HG03354 (cell line): ENCODE data around the gene AMH.

Experiments used
- ATAC-seq: cut with Tn5 transposase; IDR thresholded peaks from one replicate; pipeline ENCODE4 v1.9.1; 2021; ENCODE audit warnings: mild to moderate bottlenecking; ENCODE audit not compliant: unreplicated experiment, poor library complexity, severe bottlenecking

Gene AMH

DNA sequence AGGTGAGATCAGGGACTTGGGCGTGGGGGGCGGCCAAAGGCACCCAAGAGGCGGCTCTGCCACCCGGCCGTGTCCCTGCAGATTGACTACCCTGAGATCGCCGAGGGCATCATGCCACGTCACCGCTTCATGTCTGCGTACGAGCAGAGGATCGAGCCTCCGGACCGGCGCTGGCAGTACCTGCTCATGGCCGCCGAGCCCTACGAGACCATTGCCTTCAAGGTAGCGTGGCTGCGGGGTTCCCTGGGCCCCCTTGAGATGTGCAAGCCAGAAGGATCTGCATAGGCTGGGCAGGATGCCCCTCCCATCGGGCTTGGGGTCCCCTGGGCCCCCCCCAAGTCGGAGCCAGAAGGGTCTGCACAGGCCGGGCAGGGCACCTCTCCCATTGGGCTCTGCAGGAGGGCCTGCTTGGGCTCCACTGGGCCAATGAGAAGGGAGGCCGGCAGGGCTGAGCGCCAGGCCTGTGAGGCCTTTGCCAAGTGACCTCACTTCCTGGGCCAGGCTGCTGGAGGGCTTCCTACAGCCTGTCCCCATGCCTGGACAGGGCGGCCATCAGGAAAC is 2.2 kb upstream of the AMH start:
- no peak for ATAC-seq

DNA sequence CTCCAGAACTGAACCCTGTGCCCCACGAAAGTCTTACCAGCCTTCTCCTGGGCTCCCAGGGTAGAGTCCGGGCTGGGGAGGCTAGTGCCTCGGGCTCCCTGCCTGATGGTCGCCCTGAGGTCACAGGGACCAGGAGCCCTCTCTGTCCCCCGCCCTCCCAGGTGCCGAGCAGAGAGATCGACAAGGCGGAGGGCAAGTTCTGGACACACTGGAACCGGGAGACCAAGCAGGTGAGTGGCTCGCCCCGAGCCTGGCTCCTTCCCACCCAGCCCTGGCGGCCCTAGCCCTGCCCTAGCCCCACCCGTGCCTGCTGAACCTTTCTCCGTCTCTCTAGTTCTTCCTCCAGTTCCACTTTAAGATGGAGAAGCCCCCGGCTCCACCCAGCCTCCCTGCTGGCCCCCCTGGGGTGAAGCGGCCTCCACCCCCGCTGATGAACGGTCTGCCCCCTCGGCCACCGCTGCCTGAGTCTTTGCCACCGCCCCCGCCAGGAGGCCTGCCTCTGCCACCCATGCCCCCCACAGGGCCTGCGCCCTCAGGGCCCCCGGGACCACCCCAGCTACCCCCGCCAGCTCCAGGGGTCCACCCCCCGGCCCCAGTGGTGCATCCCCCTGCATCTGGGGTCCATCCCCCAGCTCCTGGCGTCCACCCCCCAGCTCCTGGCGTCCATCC is 1.6 kb upstream of the AMH start:
- no peak for ATAC-seq

DNA sequence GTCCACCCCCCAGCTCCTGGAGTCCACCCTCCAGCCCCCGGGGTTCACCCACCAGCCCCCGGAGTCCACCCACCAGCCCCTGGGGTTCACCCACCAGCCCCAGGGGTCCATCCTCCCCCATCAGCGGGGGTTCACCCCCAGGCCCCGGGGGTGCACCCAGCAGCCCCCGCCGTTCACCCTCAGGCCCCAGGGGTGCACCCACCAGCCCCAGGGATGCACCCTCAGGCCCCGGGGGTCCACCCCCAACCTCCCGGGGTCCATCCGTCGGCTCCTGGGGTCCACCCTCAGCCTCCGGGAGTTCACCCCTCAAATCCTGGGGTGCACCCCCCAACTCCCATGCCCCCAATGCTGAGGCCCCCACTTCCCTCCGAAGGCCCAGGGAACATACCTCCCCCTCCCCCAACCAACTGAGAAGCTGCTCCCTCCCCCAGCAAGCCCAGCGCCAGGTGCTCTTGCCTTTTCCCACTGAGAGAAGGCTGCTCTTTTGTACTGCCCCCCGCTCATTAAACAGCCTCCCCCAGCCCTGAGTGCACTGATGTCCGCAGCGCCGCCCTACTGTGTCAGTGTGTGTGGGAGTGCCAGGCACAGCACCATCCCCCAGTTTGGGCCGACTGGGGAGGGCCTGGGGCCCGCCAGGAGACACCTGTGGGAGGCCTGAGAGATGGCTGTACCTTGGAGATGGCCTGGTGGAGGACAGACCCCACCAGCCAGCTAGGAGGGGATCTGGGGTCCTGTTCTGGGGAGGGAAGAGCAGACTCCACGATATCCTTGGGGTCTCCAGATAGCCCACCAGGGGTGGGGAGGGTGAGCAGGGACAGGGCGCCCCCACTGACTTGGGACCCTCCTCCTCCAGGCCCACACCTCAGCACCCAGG is 750 bp upstream of the AMH start:
- no peak for ATAC-seq

DNA sequence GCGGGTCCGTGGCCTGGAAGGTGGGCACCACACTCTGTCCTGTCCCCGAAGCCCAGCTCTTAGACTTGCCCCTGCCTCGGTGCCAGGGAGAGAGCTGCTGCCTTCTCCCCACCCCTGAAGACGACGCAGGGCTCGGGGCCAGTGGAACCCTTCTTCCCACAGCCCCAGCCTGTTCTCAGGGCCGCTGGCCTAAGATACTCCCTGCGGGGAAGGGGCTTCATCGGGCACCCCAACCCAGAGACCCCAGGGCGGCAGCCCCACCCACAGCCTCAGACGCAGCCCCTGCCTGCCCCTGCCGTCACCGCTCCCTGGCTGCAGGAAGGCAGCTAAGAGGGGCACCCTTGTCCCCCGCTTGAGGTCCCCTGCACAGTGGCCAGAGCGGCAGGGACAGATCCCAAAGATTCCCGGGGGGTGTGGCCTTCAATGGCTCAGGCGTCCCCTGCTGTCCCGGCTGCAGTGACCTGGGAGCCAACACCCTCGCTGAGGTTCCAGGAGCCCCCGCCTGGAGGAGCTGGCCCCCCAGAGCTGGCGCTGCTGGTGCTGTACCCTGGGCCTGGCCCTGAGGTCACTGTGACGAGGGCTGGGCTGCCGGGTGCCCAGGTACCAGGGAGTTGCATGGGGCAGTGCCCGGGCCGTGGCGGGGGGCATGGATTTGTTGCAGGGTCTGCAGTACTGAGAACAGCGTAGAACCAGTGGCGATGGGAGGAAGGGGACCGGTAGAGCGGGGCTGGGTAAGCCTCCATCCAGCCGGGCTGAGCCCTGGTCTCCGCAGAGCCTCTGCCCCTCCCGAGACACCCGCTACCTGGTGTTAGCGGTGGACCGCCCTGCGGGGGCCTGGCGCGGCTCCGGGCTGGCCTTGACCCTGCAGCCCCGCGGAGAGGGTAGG is 1.0 kb downstream of the AMH start:
- no peak for ATAC-seq

DNA sequence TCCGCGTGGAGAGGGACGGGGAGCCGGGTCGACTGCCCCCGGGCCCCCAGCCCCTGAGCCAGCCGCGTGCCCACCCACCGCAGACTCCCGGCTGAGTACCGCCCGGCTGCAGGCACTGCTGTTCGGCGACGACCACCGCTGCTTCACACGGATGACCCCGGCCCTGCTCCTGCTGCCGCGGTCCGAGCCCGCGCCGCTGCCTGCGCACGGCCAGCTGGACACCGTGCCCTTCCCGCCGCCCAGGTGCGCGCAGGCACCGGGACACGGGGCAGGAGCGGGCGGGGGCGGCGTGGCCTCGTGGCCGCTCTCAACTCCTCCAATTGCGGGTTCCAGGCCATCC is 1.6 kb downstream of the AMH start:
- no peak for ATAC-seq

DNA sequence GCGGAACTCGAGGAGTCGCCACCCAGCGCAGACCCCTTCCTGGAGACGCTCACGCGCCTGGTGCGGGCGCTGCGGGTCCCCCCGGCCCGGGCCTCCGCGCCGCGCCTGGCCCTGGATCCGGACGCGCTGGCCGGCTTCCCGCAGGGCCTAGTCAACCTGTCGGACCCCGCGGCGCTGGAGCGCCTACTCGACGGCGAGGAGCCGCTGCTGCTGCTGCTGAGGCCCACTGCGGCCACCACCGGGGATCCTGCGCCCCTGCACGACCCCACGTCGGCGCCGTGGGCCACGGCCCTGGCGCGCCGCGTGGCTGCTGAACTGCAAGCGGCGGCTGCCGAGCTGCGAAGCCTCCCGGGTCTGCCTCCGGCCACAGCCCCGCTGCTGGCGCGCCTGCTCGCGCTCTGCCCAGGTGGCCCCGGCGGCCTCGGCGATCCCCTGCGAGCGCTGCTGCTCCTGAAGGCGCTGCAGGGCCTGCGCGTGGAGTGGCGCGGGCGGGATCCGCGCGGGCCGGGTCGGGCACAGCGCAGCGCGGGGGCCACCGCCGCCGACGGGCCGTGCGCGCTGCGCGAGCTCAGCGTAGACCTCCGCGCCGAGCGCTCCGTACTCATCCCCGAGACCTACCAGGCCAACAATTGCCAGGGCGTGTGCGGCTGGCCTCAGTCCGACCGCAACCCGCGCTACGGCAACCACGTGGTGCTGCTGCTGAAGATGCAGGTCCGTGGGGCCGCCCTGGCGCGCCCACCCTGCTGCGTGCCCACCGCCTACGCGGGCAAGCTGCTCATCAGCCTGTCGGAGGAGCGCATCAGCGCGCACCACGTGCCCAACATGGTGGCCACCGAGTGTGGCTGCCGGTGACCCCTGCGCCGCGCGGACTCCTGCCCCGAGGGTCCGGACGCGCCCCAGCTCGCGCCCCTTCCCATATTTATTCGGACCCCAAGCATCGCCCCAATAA is 2.3 kb downstream of the AMH start:
- no peak for ATAC-seq

DNA sequence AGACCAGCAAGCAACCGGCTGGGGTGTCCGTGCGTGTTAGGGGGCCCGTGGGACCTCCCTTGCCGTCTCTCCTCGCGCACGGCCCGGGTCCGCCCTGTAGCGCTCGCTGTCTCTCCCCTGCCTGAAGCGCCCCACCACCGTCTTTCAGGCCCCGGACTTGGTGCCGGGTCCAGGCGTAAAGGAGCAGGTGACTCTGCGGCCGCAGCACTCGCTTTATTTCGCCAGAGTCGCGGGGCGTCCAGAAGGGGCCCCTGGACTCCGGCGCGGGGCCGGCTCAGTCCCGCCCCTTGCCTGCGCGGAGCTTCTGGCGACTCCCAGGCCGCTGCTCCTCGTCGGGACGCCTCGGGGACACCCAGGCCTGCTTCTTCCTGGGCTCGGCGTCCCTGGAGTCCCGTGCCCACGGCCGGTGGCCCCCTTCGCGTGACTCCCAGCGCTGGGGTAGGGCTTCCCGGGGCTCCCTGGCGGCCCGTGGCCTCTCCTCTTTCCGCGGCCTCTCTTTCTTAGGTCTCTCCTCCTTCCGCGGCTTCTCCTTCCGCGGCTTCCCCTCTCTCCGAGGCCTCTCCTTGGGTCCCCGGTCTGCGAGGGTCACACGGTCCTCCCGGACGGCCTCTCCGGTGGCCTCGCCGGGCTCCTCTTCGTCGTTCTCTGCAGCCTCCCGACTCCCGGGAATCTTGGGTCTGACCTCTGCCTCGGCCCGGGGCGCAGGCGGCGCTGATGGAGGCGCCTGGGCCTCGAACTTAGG is 3.1 kb downstream of the AMH start:
- no peak for ATAC-seq

DNA sequence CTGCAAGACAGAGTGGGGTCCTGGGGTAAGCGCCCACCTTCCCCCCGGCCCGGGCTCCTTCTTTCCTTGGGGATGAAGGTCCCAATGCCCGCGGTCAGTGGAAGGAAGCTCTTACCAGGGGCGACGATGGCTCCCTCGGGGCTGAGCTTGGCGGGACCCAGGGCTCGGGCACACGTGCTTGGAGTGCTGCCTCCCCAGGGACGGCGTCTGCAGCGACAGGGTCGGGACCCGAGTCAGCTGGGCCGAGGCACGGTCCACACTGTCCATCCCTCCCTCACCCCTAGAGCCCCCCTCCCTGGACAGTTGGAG is 3.6 kb downstream of the AMH start:
- no peak for ATAC-seq

DNA sequence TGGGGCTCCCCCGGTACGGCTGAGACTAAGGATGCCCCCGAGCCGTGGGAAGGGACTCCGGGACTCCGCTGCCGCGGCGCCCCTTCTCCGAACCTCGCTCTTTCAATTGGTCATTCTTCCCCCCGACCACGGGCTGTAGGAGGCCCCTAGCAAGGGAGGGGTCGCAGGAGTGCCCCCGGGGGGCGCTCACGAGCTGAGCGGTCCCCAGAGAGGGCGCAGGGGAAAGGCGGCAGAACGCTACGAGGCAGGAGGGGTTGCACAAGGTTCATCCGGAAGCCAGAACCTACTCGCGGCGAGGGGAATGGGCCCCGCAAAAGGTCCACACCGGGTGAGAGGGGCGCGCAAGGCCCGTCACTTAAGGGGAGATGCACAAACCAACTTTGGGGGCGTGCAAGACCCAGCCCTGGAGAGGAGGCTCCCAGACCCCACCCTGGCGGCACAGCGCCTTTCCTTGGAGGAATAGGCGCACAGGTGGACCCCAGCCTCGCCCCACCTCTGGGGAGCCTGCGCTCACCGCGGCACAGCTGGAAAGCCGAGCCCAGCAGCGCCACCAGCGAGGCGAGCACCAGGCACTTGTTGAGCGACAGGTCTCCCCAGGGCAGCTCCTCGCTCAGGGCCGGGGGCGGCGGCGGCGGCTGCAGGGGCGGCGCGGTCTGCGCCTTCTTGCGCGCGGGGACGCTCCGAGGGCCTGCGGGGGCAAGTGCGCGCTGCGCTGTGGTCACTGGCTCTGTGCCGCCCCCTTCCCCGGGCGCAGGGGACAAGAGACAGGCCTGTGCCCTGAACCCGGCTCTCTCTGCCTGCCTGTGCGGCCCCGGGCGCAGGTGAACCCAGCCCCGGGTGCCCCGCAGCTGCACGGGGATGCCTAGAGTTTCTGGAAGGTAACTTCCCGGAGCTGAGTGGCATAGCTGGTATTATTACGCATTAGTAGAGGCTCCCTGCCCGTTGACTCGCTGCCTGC is 4.3 kb downstream of the AMH start:
- ATAC-seq = no peak

DNA sequence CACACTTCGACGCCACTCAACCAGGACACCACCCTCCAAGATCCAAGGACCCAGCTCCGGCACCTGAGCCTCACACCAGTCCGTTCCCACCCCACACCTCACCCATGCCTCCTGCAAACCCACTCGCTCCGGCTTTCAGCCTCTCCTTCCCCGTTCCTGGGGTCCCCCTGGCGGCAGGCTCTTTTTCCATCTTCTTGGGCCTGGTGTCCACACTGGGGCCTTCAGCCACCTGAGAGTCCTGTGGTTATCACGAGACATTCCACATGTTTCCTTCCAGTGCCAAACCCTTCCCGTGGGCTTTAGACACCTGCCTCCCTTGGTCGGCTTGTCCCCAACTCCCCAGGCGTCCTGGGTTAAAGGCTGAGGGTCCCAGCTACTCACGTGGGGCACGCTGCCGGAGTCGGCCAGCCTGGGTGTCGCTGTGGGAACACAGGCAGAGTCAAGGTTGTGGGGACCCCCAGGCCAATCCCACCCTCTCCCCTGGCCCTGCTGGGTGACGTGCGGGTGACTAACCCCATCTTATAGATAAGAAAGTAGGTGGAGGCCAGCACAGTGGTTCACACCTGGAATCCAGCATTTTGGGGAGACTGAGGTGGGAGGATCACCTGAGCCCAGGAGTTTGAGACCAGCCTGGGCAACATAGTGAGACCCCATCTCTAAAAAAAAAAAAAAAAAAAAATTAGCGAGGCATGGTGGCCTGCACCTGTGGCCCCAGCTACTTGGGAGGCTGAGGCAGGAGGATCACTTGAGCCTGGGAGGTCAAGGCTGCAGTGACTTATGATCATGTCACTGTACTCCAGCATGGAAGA is 5.1 kb downstream of the AMH start:
- no peak for ATAC-seq

DNA sequence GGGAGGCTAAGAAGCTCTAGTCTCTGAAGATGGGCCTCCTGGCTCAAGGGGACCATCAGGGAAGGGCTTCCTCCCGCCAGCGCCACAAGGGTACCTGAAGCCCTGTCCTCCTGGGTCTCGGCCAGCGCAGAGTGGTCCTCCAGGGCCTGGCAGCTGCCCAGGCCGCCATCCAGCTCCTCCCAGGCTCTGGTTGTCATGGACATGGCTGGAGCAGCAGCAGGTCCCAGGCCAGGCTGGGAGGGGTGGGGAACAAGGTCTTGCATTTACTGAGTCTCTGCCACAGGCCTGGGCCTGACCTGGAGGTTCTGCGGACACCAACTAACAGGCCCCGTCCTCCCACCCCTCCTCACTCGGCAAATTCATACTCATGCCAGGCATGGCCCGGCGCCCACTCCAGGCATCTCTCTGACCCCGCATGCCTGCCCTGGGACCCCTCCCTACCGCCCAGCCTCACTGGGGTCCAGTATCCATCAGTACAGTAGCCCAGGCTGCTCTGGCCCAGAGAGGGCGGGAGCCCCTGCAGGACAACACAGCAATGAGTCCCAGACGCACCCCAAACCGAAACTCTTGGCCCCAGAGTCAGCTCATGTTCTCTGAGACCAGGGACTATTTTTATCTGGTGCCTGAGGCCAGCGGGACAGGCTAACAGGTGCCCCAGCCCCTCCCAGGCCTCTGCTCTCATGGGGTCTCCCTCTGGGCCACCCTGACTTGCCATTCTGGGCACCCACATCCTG is 6.2 kb downstream of the AMH start:
- ATAC-seq = no peak

DNA sequence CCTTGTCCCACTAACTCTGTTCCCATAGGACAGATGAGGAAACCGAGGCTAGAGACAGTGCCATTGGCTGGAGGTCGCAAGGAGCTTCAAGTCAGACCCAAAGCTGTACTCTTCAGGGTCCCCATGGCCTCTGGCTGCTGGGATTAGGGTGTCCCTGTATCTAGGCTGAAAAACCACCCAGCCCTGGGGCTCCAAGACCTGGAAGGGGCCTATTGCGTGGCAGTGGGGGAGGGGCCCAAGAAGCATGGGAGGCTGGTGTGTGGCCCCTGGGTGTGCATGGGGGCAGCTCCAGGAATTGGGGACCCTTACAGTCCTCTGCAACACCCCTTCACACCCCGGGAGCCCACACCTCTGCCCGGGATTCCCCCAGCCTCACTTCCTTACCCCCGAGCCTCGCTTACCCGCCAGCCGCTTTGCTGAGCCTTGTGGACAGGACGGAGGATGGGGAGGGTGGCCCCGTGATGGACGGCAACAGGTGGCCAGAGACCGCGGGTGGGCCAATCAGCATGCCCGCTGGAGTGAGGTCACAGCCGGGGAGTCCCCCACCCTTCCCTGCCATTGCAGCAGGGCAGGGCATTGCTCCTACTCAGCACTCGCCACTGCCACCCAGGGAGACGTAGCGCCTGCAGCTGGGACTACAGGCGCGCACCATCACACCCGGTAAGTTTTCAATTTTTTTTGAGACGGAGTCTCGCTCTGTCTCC is 7.0 kb downstream of the AMH start, which contains the start of gene JSRP1:
JSRP1 (minus strand) TSS at position 436 of the 704 bp plus-strand sequence. CDS start 1,103 bp downstream, outside the sequence.
- ATAC-seq = no peak

DNA sequence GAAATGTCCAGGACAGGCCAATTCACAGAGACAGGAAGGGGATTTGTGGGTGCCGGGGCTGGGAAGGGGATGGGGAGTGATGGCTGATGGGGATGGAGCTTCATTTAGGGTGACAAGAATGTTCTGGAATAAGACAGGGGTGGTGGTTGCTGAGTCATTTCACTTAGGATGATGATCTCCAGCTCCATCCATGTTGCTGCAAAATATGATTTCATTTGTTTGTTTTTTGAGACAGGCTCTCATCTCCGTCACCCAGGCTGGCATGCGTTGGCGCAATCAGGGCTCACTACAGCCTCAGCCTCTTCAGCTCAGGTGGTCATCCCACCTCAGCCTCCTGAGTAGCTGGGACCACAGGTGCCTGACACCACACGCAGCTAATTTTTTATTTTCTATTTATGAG is 10.2 kb downstream of the AMH start:
- ATAC-seq = no peak

DNA sequence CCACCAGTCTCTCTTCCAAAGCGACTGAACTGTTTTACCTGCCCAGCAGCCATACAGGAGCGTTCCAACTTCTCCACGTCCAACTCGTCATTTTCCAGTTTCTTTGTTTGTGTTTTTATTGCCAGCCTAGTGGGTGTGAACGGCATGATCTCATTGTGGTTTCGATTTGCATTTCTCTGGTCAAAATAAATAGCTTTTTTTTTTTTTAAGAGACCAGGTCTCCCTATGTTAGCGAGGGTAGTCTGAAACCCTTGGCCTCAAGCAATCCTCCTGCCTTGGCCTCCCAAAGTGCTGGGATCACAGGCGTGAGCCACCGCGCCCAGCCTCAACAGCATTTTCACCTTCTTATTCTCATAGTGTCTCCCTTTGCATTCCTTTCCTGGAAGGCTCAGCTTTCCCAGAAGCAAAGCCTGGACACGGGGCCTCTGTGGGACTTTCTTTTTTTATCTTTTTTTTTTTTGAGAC is 11.2 kb downstream of the AMH start:
- ATAC-seq = no peak

DNA sequence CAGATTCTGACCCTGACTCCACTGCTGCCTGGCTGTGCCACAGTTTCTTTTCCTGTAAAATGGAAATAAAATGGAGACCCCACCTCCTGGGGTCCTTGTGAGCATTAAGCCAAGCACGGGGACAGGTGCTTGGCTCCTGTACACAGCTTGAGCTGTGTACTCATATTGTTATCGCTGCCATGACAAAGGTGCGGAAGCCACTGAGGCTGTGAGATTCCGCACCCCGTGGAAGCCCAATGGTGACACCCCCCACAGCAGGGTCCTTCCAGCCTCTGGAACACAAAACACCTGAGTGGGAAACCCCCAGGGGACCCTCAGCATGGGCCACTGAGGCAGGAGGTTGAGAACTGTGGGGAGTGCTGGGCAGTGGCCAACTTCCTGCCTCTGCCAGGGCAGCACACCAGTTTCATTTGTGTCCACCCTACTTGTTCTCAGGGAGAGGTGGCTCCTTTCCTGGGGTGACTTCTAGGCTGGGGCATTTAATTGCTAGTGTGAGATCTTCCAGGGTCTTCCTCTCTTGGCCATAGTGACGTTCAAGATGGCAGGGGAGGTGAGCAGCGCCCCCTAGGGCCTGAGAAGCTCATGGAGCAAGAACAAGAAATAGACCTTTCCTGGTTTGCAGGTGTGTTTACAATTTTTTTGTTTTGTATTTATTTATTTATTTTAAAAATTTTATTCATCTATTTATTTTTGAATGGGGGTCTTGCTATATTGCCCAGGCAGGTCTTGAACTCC is 12.5 kb downstream of the AMH start:
- no peak for ATAC-seq
